GM12891 (cell line): ENCODE data around the gene SDK1.

Experiments used
- PAX5 ChIP-seq: IDR thresholded peaks from 2 replicates; pipeline ENCODE4 v1.6.1; 2011; ENCODE audit warnings: low read length, moderate library complexity, mild to moderate bottlenecking; ENCODE audit not compliant: insufficient read depth, severe bottlenecking
- POLR2AphosphoS5 ChIP-seq: IDR thresholded peaks from 2 replicates; pipeline ENCODE4 v1.6.1; 2011; ENCODE audit warnings: low read depth, low read length, control low read depth

DNA sequence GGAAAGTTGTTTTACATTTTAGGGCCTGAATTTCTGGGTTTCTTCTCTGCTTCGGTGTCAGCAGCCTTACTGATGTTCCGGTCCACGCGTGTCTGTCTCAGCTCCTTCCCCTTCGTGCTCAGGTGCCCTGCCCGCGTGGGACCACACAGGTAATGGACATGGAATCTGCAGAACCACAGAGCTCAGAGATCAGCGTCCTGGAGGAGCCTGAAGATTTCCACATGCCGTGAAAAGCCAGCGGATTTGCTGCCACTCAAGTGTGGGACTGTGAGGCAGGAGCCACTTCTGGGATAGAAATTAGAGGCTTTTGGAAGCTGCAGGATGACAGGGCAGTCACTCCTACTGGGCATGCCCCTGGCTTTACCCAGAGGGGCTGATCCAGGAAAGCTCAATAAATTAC is 714.9 kb downstream of the SDK1 start:
- no peak for TF ChIP-seq PAX5
- no peak for TF ChIP-seq POLR2AphosphoS5
